HCT116 (cell line): ENCODE results near the gene DCLRE1A. TPM values are rescaled to one million over a fixed set of nuclear protein-coding genes. Genes with fewer than 3 reads are reported as not detected.
"Not testable (repeated sequence)": the region's sequence is repeated elsewhere in the genome, so short reads cannot be mapped to it uniquely, and the experiment has no call there.

Experiments used
- ATAC-seq: fragments of 200-7000 bp; cut with Tn5 transposase; 2 replicates; pipeline ENCODE4 v1.9.1; 2020; ENCODE audit warnings: mild to moderate bottlenecking, moderate library complexity
- BruUV-seq: library from RNA; stranded (reverse); fragments of 400-500 nt; replicated peaks from 2 replicates; lab custom pipeline; 2021; lab: Mats Ljungman, UMichigan
- CTCF ChIA-PET: fragments of 300-600 bp; sonication (Branson Sonifier 250); formaldehyde crosslinking; loops from one replicate; lab custom pipeline; 2021; ENCODE audit warnings: antibody characterized with exemption; lab: Charles Lee
- POLR2A ChIA-PET: fragments of 300-600, 350-600 bp; sonication (Branson Sonifier 250); formaldehyde crosslinking; loops from one replicate; lab custom pipeline; 2021; ENCODE audit warnings: antibody characterized with exemption; lab: Charles Lee
- RAD21 ChIA-PET, 2 experiments: fragments of 300-600 bp; sonication (Branson Sonifier 250); formaldehyde crosslinking; loops; one replicate each; lab custom pipeline; 2023; ENCODE audit warnings: low total read pairs in 2 of 2; ENCODE audit not compliant: uncharacterized antibody in 2 of 2, unreplicated experiment in 2 of 2, low non-redundant PET in 1 of 2; lab: Charles Lee
- DNase-seq: peaks from one replicate; pipeline ENCODE4 v3.0.0-alpha.2; 2010; ENCODE audit warnings: low read depth, low spot score
- H2AFZ ChIP-seq: fragments of 200-600 bp; shearing (Covaris generic), sonication (generic); 2 replicates; pipeline ENCODE4 v1.6.1; 2017; ENCODE audit warnings: low read depth, mixed run types, mixed read lengths, antibody characterized with exemption, low read length; ENCODE audit not compliant: poor library complexity, severe bottlenecking
- H3K27ac ChIP-seq: 2 replicates; pipeline ENCODE4 v1.5.1; 2012; ENCODE audit warnings: low read depth, low read length
- H3K27me3 ChIP-seq: fragments of 200-600 bp; sonication (generic); 2 replicates; pipeline ENCODE4 v1.6.1; 2016; ENCODE audit warnings: mixed run types, low read length, mixed read lengths; ENCODE audit not compliant: insufficient read depth
- H3K36me3 ChIP-seq, 2 experiments: fragments of 200-500 bp in 1 of 2; fragments of 200-600 bp in 1 of 2; sonication (Bioruptor generic) in 1 of 2; sonication (generic) in 1 of 2; 2 replicates each; pipeline versions ENCODE4 v1.5.1 to v1.6.1; 2014 to 2016; ENCODE audit warnings: low read length in 2 of 2, inconsistent platforms in 1 of 2, mixed read lengths in 1 of 2, mixed run types in 1 of 2; ENCODE audit not compliant: insufficient read depth in 2 of 2, control insufficient read depth in 1 of 2
- H3K4me1 ChIP-seq, 2 experiments: fragments of 200-600 bp in 1 of 2; sonication (generic) in 1 of 2; 2 replicates each; pipeline versions ENCODE4 v1.5.1 to v1.6.1; 2012 to 2017; ENCODE audit warnings: low read length in 2 of 2, inconsistent platforms in 1 of 2, mild to moderate bottlenecking in 1 of 2, mixed read lengths in 1 of 2, mixed run types in 1 of 2, moderate library complexity in 1 of 2; ENCODE audit not compliant: insufficient read depth in 2 of 2, control insufficient read depth in 1 of 2
- H3K4me2 ChIP-seq: fragments of 200-600 bp; sonication (generic); 2 replicates; pipeline ENCODE4 v1.6.1; 2017; ENCODE audit warnings: mixed run types, low read length, mixed read lengths
- H3K4me3 ChIP-seq, 2 experiments: fragments of 200-600 bp in 1 of 2; sonication (generic) in 1 of 2; replicated peaks in 1 of 2; 2 replicates each; pipeline ENCODE4 v1.5.1; 2011 to 2016; ENCODE audit warnings: low read length in 2 of 2, control low read depth in 1 of 2, low read depth in 1 of 2, mild to moderate bottlenecking in 1 of 2, mixed read lengths in 1 of 2, mixed run types in 1 of 2
- H3K79me2 ChIP-seq: fragments of 200-600 bp; sonication (generic); 2 replicates; pipeline ENCODE4 v1.6.1; 2017; ENCODE audit warnings: mild to moderate bottlenecking, mixed run types, low read length, moderate library complexity, mixed read lengths; ENCODE audit not compliant: insufficient read depth
- H3K9ac ChIP-seq: fragments of 200-600 bp; sonication (generic); 2 replicates; pipeline ENCODE4 v1.6.1; 2016; ENCODE audit warnings: low read length, mixed read lengths
- H3K9me2 ChIP-seq: fragments of 200-600 bp; sonication (generic), shearing (Covaris generic); 2 replicates; pipeline ENCODE4 v1.6.1; 2017; ENCODE audit warnings: mixed run types, mild to moderate bottlenecking, moderate library complexity; ENCODE audit not compliant: insufficient read depth
- H3K9me3 ChIP-seq, 2 experiments: fragments of 200-500 bp in 1 of 2; fragments of 200-600 bp in 1 of 2; sonication (Bioruptor generic) in 1 of 2; sonication (generic) in 1 of 2; 2 replicates each; pipeline ENCODE4 v1.6.1; 2014 to 2017; ENCODE audit warnings: low read length in 2 of 2, mixed read lengths in 2 of 2, inconsistent platforms in 1 of 2, low read depth in 1 of 2, mild to moderate bottlenecking in 1 of 2, mixed run types in 1 of 2, moderate library complexity in 1 of 2; ENCODE audit not compliant: control insufficient read depth in 1 of 2, insufficient read depth in 1 of 2
- H4K20me1 ChIP-seq: fragments of 200-600 bp; sonication (generic), shearing (Covaris generic); 2 replicates; pipeline ENCODE4 v1.6.1; 2017; ENCODE audit warnings: mixed run types, mild to moderate bottlenecking, moderate library complexity; ENCODE audit not compliant: insufficient read depth
- CTCF ChIP-seq, 3 experiments: fragments of 200-600 bp in 1 of 3; sonication (generic) in 1 of 3; IDR thresholded peaks in 2 of 3; conservative IDR thresholded peaks in 1 of 3; 2 replicates each; pipeline ENCODE4 v1.5.1; 2012 to 2017; ENCODE audit warnings: low read depth in 2 of 3, low read length in 2 of 3, antibody characterized with exemption in 1 of 3, borderline replicate concordance in 1 of 3, control low read depth in 1 of 3, mild to moderate bottlenecking in 1 of 3, mixed read lengths in 1 of 3, mixed run types in 1 of 3, moderate library complexity in 1 of 3; ENCODE audit not compliant: insufficient read depth in 1 of 3
- EGR1 ChIP-seq: IDR thresholded peaks from 2 replicates; pipeline ENCODE4 v1.6.1; 2012; ENCODE audit warnings: low read depth
- ELF1 ChIP-seq: IDR thresholded peaks from 2 replicates; pipeline ENCODE4 v1.6.1; 2012; ENCODE audit warnings: low read depth, borderline replicate concordance
- EZH2phosphoT487 ChIP-seq: fragments of 200-600 bp; IDR thresholded peaks from 2 replicates; pipeline ENCODE4 v1.6.1; 2018; ENCODE audit warnings: antibody characterized with exemption, borderline replicate concordance
- FOSL1 ChIP-seq: IDR thresholded peaks from 2 replicates; pipeline ENCODE4 v1.6.1; 2012; ENCODE audit warnings: low read depth
- JUND ChIP-seq: IDR thresholded peaks from 2 replicates; pipeline ENCODE4 v1.6.1; 2012
- MAX ChIP-seq: IDR thresholded peaks from 2 replicates; pipeline ENCODE4 v1.6.1; 2012
- POLR2A ChIP-seq: IDR thresholded peaks from 2 replicates; pipeline ENCODE4 v1.7.0; 2011; ENCODE audit warnings: borderline replicate concordance; ENCODE audit not compliant: insufficient read depth, insufficient read length; ENCODE audit errors: extremely low read depth
- RAD21 ChIP-seq: IDR thresholded peaks from 2 replicates; pipeline ENCODE4 v1.6.1; 2012; ENCODE audit warnings: low read depth, mild to moderate bottlenecking
- SP1 ChIP-seq: IDR thresholded peaks from 2 replicates; pipeline ENCODE4 v1.6.1; 2012; ENCODE audit warnings: low read depth
- intact Hi-C: fragments of 100-400 bp; cut with micrococcal nuclease; formaldehyde crosslinking; loops from 2 replicates; pipeline ENCODE4 v1.10.0; 2022
- total RNA-seq: library from RNA; stranded (reverse); gene quantifications from one replicate; pipeline ENCODE4 v1.2.1, GENCODE V29; 2021; ENCODE audit not compliant: unreplicated experiment
- TF ChIP-seq, protein P1 (sequence below): IDR thresholded peaks from 2 replicates; pipeline ENCODE4 v1.6.1; 2011; ENCODE audit warnings: mild to moderate bottlenecking, low read length, moderate library complexity; ENCODE audit not compliant: insufficient replicate concordance; ENCODE audit errors: extremely low read depth

DCLRE1A gene
- total RNA-seq, 1 experiment from 2014 or later: 13.9 TPM

- TF ChIP-seq MAX (no peak), FOSL1 (no peak), SP1 (no peak), JUND (no peak), POLR2A (no peak)
- TF ChIP-seq, protein P1, sequence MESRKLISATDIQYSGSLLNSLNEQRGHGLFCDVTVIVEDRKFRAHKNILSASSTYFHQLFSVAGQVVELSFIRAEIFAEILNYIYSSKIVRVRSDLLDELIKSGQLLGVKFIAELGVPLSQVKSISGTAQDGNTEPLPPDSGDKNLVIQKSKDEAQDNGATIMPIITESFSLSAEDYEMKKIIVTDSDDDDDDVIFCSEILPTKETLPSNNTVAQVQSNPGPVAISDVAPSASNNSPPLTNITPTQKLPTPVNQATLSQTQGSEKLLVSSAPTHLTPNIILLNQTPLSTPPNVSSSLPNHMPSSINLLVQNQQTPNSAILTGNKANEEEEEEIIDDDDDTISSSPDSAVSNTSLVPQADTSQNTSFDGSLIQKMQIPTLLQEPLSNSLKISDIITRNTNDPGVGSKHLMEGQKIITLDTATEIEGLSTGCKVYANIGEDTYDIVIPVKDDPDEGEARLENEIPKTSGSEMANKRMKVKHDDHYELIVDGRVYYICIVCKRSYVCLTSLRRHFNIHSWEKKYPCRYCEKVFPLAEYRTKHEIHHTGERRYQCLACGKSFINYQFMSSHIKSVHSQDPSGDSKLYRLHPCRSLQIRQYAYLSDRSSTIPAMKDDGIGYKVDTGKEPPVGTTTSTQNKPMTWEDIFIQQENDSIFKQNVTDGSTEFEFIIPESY: no peak
- TF ChIP-seq, all 23 proteins: peak for 0
Measured at GRCh38 chr10:113822174-113822573, 31.7 kb downstream of the DCLRE1A start (continued).

DNA sequence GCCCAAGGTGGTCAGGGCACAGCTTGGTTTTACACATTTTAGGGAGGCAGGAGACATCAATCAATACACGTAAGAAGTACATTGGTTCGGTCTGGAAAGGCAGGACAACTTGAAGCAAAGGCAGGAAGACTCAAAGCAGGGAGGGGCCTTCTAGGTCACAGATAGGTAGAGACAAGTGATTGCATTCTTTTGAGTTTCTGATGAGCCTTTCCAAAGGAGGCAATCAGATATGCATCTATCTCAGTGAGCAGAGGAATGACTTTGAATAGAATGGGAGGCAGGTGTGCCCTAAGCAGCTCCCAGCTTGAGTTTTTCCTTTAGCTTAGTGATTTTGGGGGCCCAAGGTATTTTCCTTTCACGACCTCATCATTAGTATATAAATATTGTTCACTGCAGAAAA is 32.6 kb downstream of the DCLRE1A start:
- H3K9me2 ChIP-seq, H4K20me1 ChIP-seq, ATAC-seq, intact Hi-C loops, BruUV-seq, H3K9me3 ChIP-seq, H3K27me3 ChIP-seq, H3K36me3 ChIP-seq, H2AFZ ChIP-seq, H3K4me1 ChIP-seq, H3K79me2 ChIP-seq, H3K4me2 ChIP-seq, H3K27ac ChIP-seq, H3K9ac ChIP-seq, H3K4me3 ChIP-seq, POLR2A ChIA-PET, RAD21 ChIA-PET, DNase-seq: not testable (repeated sequence)
- CTCF ChIA-PET: interaction anchor here (1.3 to 1.6 kb wide), 2 partner anchors 10 to 22 kb away, joined by 3 to 5 read pairs; no protein-coding TSS in a partner anchor

DNA sequence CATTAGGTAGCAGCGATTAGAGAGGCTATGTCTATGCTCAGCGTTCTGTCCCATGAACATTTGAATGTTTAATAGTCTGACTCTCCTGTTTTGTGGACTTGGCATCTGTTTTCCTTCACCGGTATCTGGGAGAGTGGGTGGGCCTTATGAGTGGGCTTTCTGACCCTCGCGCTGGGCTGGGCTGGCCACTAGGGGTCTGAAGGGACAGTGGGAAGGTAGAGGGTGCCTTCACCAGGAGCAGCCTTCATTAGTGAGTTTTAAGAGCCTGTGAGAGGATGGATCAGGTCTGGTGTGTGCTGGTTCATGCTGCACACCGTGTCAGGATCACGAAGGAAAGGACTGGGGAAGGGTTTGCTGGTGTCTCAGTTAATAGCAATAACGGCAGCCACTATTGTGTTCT is 33.4 kb downstream of the DCLRE1A start:
- H3K4me1 ChIP-seq: no peaks in the 10 kb centered on the region
- no peaks in the 10 kb centered on the region for H3K36me3 ChIP-seq
- no peak overlapping the region for H2AFZ ChIP-seq
- BruUV-seq: no TSS peak
- no peaks in the 10 kb centered on the region for H3K79me2 ChIP-seq
- CTCF ChIA-PET: no interaction called here
- no peak overlapping the region for H3K4me3 ChIP-seq
- TF ChIP-seq, protein P1: no peak
- no peak for TF ChIP-seq ELF1
- TF ChIP-seq EZH2phosphoT487: no peak
- peak; percentile 16 to 64 (median 61); a peak in 4 of 6 replicates for TF ChIP-seq CTCF (IDR thresholded peaks at IDR 0.05 in 2 of 3, conservative IDR thresholded peaks at IDR 0.05 in 1 of 3; ENCODE audit: borderline replicate concordance in 1 of 3, insufficient read depth in 1 of 3, low read depth in 2 of 3, low read length in 2 of 3)
- TF ChIP-seq EGR1: no peak
- peak; percentile 20 for TF ChIP-seq RAD21
- peak; percentile 83 for ATAC-seq
- RAD21 ChIA-PET: no interaction called here
- H3K9ac ChIP-seq: no peak overlapping the region
- H3K4me2 ChIP-seq: no peak overlapping the region
- no peaks in the 10 kb centered on the region for H3K9me3 ChIP-seq
- intact Hi-C loops: no loop called here
- H3K9me2 ChIP-seq: no peaks in the 10 kb centered on the region
- no peaks in the 10 kb centered on the region for H4K20me1 ChIP-seq
- POLR2A ChIA-PET: no interaction called here
- H3K27ac ChIP-seq: no peak overlapping the region
- no peaks in the 10 kb centered on the region for H3K27me3 ChIP-seq
- peak; percentile 8 for DNase-seq
